ENCODE measurements around the gene PTGES2.

Gene PTGES2

DNA sequence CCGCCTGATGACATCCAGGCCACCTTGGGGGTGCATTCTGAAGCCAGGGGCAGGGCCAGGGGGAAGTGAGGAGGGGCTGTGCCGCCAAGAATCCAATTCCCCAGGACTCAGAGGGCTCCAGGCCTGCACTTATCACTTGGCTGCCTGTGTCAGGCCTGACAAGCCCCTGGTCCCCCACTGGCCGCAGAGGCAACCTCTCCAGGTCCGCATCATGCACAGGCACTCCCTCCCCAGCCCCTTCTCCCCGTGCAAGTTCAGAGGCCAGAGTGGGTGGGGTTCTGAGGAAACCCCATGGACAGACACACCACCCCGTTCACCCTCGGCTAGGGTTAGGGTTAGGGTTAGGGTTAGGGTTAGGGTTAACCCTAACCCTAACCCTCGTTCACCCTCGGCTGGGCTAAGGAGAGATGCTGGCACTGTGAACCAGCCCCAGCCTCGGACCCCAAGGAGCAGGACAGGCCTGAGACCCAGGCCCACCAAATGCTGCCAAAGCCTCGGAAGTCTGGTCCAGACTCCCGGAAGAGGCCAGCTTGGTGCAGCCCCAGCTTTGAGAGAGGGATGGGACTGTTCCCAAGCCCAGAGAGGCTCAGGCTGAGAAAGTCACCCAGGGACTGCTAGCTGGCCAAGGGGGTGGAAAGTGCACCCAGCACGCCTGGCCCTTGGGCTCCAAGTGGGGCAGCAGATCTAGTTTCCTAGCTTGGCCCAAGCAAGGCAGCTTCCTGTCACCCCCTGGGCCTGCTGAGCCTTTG, 26.6 kb upstream of the PTGES2 start:
- no peak for DNase-seq (ENCODE audit: low read depth)
- no peak overlapping the region for H3K4me3 ChIP-seq (ENCODE audit: low read depth, low read length)

GRCh38 chr9:128153060-128153946, 25.8 kb upstream of the PTGES2 start:
- DNase-seq (ENCODE audit: low read depth), result no peak
- H3K4me3 ChIP-seq (ENCODE audit: low read depth, low read length), result no peak overlapping the region

- H3K4me3 ChIP-seq (ENCODE audit: low read depth, low read length), result no peak overlapping the region
- no peak for DNase-seq (ENCODE audit: low read depth)
Observed at GRCh38 chr9:128152133-128153059, 24.9 kb upstream of the PTGES2 start.

DNA sequence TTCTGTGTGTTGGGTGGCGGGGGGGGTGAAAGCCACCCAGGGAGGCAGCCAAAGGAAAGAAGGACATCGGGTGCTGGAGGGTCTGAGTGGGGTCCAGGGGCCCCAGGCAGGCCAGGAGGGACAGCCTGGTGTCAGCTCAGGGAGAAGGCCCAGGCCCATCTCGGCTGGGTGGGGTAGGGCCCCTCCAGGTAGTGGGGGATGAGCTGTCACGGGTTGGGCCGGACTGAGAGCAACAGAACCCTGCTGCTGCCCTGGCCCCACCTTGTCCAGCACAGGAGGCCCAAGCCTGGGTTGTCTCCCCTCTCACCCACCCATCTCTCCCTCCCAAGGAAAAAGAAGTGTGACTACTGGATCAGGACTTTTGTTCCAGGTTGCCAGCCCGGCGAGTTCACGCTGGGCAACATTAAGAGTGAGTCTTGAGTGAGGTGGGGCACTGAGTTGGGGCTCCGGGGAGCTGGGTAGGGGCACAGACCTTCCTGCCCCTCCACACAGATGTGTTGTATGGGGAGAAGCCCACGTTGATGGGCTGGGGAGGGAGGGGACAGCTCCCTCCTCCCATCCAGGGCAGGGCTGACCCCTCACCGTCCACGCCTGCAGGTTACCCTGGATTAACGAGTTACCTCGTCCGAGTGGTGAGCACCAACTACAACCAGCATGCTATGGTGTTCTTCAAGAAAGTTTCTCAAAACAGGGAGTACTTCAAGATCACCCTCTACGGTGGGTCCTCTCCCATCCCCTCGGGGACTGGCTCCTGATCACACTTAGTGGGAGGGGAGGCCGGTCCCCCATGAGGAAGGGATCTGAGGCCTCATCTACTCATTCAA, 24.0 kb upstream of the PTGES2 start:
- no peak overlapping the region for H3K4me3 ChIP-seq (ENCODE audit: low read depth, low read length)
- no peak for DNase-seq (ENCODE audit: low read depth)

- no peak for DNase-seq (ENCODE audit: low read depth)
- no peak overlapping the region for H3K4me3 ChIP-seq (ENCODE audit: low read depth, low read length)
Observed at GRCh38 chr9:128150594-128151308, 23.2 kb upstream of the PTGES2 start.

DNA sequence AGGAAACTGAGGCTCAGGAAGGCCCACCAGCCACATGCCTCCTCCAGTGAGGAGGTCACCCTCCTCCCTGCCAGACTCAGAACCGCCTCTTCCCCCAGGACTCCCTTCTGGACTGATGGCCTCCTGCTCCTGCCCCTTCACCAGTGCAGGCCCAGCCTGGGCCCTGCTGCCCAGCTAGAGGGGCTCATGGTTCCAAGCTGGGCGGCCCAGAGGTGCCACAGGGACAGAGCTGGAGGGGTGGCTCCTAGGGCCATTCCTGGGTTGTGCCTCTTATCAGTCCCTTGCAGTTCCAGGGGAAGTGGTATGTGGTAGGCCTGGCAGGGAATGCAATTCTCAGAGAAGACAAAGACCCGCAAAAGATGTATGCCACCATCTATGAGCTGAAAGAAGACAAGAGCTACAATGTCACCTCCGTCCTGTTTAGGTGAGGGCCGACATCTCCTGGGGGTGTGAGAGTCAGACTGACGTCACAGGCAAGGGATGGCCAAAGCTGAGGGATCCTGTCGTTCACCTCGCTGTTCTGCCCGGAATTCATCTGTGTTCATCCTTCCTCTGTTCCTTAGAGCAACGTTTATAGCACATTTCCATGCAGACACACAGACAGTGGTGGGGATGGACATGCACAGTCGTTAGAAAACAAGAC, 22.5 kb upstream of the PTGES2 start:
- no peak for DNase-seq (ENCODE audit: low read depth)
- no peak overlapping the region for H3K4me3 ChIP-seq (ENCODE audit: low read depth, low read length)

DNA sequence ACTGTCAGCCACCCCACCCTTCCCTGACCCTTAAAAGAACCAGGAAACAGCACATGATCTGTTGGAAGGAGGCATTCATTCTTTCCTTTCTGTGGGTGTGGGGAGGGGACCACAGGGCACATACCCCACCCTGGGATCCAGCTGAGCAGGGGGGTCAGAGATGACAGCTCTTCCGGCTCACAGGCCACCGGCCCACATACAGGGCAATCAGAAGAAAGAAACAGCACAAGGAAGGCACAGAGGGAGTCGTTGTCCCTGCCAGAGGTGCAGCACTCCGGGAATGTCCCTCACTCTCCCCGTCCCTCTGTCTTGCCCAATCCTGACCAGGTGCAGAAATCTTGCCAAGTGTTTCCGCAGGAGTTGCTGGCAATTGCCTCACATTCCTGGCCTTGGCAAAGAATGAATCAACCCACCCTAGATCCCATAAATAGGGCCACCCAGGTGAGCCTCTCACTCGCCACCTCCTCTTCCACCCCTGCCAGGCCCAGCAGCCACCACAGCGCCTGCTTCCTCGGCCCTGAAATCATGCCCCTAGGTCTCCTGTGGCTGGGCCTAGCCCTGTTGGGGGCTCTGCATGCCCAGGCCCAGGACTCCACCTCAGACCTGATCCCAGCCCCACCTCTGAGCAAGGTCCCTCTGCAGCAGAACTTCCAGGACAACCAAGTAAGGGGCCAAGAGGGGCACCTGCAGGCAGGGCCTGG, 21.6 kb upstream of the PTGES2 start, which contains the start of gene LCN2:
LCN2 (plus strand) TSS at position 453 of the 701 bp plus-strand sequence; CDS start at position 526, 73 bp downstream.
- DNase-seq (ENCODE audit: low read depth), result no peak
- H3K4me3 ChIP-seq (ENCODE audit: low read depth, low read length), result no peak within 1 kb of the TSS

- H3K4me3 ChIP-seq (ENCODE audit: low read depth, low read length), result no peak overlapping the region
Observed at GRCh38 chr9:128148509-128149000, 21.0 kb upstream of the PTGES2 start.

DNA sequence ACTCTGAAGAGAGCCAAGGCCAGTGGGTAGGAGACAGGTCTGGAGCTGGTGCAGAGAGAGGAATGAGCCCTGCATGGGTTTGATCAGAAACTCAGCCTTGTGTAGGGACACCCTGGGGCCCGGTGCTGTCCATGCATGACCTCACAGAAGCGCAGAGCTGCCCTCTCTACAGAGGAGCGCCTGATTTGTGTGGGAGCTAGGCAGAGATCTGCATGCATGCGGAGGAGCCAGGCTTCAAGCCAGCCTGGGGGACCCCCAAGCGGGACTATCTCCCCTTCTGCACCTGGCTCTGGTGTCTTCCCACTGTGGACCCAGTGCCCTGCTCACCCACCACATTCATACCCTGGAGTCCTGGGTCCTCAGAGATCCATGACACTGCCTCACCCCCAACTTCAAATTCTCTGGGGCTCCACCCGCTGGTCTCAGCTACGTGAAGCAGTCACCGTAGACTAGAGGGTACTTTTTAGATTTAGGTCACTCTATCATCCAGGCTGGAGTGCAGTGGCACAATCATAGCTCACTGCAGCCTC, 19.1 kb upstream of the PTGES2 start:
- H3K4me3 ChIP-seq (ENCODE audit: low read depth, low read length), result no peak overlapping the region
- DNase-seq (ENCODE audit: low read depth), result no peak

More at GRCh38 chr9:128148509-128149000, 21.0 kb upstream of the PTGES2 start:
- DNase-seq (ENCODE audit: low read depth), result no peak

DNA sequence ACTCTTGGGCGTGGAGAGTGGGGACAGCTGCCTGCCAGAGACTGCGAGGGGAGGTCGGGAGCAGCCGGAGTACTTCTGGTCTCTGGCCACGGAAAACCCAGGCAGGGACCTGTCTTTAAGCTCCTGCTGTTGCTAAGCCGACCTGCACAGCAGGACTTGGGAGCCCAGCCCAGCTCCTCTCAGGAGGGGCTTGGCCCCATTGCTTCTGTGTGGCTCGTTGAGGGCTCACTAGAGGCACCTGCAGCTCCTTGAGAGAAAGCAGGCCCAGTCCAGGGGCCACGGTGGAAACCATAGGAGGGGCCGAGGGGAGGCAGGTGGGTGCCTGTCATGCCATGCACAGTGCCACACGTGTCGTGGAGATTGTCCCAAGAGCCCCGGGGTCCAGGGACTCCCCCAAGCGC, 18.4 kb upstream of the PTGES2 start:
- no peak overlapping the region for H3K4me3 ChIP-seq (ENCODE audit: low read depth, low read length)
- no peak for DNase-seq (ENCODE audit: low read depth)

- no peak overlapping the region for H3K4me3 ChIP-seq (ENCODE audit: low read depth, low read length)
- no peak for DNase-seq (ENCODE audit: low read depth)
Observed at GRCh38 chr9:128145536-128145935, 18.0 kb upstream of the PTGES2 start.

GRCh38 chr9:128144239-128145181, 17.0 kb upstream of the PTGES2 start:
- no peak for DNase-seq (ENCODE audit: low read depth)
- no peak overlapping the region for H3K4me3 ChIP-seq (ENCODE audit: low read depth, low read length)

GRCh38 chr9:128143525-128144238, 16.2 kb upstream of the PTGES2 start:
- no peak overlapping the region for H3K4me3 ChIP-seq (ENCODE audit: low read depth, low read length)
- DNase-seq (ENCODE audit: low read depth), result no peak

- H3K4me3 ChIP-seq (ENCODE audit: low read depth, low read length), result no peak overlapping the region
Observed at GRCh38 chr9:128142596-128142995, 15.1 kb upstream of the PTGES2 start.

DNA sequence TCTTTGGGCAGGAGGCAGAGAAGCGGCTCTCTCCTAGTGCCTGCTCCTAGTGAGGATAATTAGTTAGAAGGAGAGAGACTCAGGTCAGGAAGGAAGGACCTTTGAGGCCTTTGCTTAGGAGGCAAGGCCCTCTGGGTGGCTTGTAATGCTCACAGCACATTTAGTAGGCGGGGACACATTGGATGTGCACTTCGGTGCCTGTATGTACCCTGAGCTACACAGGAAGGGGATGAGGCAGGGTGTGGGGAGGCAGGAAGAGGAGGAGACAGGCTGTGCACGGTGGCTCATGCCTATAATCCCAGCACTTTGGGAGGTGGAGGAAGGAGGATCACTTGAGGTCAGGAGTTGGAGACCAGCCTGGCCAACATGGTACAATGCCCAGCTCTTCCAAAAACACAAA, 14.5 kb upstream of the PTGES2 start:
- no peak overlapping the region for H3K4me3 ChIP-seq (ENCODE audit: low read depth, low read length)
- no peak for DNase-seq (ENCODE audit: low read depth)

More at GRCh38 chr9:128142596-128142995, 15.1 kb upstream of the PTGES2 start:
- DNase-seq (ENCODE audit: low read depth), result no peak

All from skeletal muscle cell (primary cell).